HepG2 (cell line): Measurements from ENCODE around the gene FUT3. TPM values are rescaled to one million over a fixed set of nuclear protein-coding genes. Genes with fewer than 3 reads are reported as not detected.

Experiments
- AKAP8 ChIP-seq: sonication (generic); formaldehyde crosslinking; IDR thresholded peaks from 2 replicates; pipeline ENCODE4 v1.5.1; 2020; ENCODE audit warnings: mild to moderate bottlenecking, missing genetic modification reagents
- BORCS8-MEF2B ChIP-seq: sonication (generic); formaldehyde crosslinking; IDR thresholded peaks from 2 replicates; pipeline ENCODE4 v1.8.0; 2022; ENCODE audit warnings: mild to moderate bottlenecking, missing genetic modification reagents
- CCAR2 ChIP-seq: fragments of 200-400 bp; formaldehyde crosslinking; optimal IDR thresholded peaks from 2 replicates; pipeline ENCODE3; 2018; ENCODE audit warnings: low read depth, mild to moderate bottlenecking, low read length, moderate library complexity
- ISL2 ChIP-seq: sonication (generic); formaldehyde crosslinking; IDR thresholded peaks from 2 replicates; pipeline ENCODE4 v1.5.0; 2020; ENCODE audit warnings: missing genetic modification reagents
- LCORL ChIP-seq, 2 experiments: fragments of 450-650 bp in 1 of 2; sonication (generic) in 1 of 2; formaldehyde crosslinking in 1 of 2; IDR thresholded peaks; 2 replicates each; pipeline versions ENCODE4 v1.5.0 to v1.6.1; 2017 to 2020; ENCODE audit warnings: antibody characterized with exemption in 1 of 2, missing genetic modification reagents in 1 of 2
- MAFG ChIP-seq: sonication (generic); formaldehyde crosslinking; IDR thresholded peaks from 2 replicates; pipeline ENCODE4 v1.5.1; 2020; ENCODE audit warnings: mild to moderate bottlenecking, missing genetic modification reagents
- MED13 ChIP-seq: sonication (generic); formaldehyde crosslinking; IDR thresholded peaks from 2 replicates; pipeline ENCODE4 v1.5.0; 2020; ENCODE audit warnings: missing genetic modification reagents
- RBFOX2 ChIP-seq: fragments of 200-400 bp; formaldehyde crosslinking; IDR thresholded peaks from 2 replicates; pipeline ENCODE4 v1.6.1; 2017; ENCODE audit warnings: low read depth, mild to moderate bottlenecking, low read length
- SRSF4 ChIP-seq: fragments of 200-400 bp; formaldehyde crosslinking; IDR thresholded peaks from one replicate; pipeline ENCODE4 v1.6.1; 2018; ENCODE audit warnings: mild to moderate bottlenecking, low read depth, low read length, moderate library complexity; ENCODE audit not compliant: poor library complexity, severe bottlenecking
- TCF7L2 ChIP-seq: IDR thresholded peaks from 2 replicates; pipeline ENCODE4 v1.6.1; 2011; ENCODE audit warnings: mild to moderate bottlenecking, low read depth, low read length, moderate library complexity
- YY1 ChIP-seq: IDR thresholded peaks from 2 replicates; pipeline ENCODE4 v1.6.1; 2011; ENCODE audit warnings: low read length, low read depth, moderate library complexity, mild to moderate bottlenecking; ENCODE audit not compliant: insufficient read depth, insufficient replicate concordance
- ZNF234 ChIP-seq: sonication (generic); formaldehyde crosslinking; conservative IDR thresholded peaks from 2 replicates; pipeline ENCODE4 v1.5.1; 2020; ENCODE audit warnings: mild to moderate bottlenecking, missing genetic modification reagents
- ZNF605 ChIP-seq: sonication (generic); formaldehyde crosslinking; IDR thresholded peaks from 2 replicates; pipeline ENCODE4 v1.8.0; 2022; ENCODE audit warnings: mild to moderate bottlenecking, missing genetic modification reagents
- ZNF672 ChIP-seq: sonication (generic); formaldehyde crosslinking; IDR thresholded peaks from 2 replicates; pipeline ENCODE4 v1.8.1; 2022; ENCODE audit warnings: missing genetic modification reagents
- ZNF879 ChIP-seq: sonication (generic); formaldehyde crosslinking; IDR thresholded peaks from 2 replicates; pipeline ENCODE4 v1.8.1; 2023; ENCODE audit warnings: missing genetic modification reagents
- ZSCAN12 ChIP-seq: sonication (generic); formaldehyde crosslinking; IDR thresholded peaks from 2 replicates; pipeline ENCODE4 v1.9.0; 2021; ENCODE audit warnings: mild to moderate bottlenecking, missing genetic modification reagents
- ZSCAN21 ChIP-seq: sonication (generic); formaldehyde crosslinking; IDR thresholded peaks from 2 replicates; pipeline ENCODE4 v1.8.0; 2022; ENCODE audit warnings: mild to moderate bottlenecking, missing genetic modification reagents, moderate library complexity, borderline replicate concordance
- polyA plus RNA-seq, 8 experiments: library from polyadenylated mRNA; depleted of rRNA in 3 of 8; stranded (reverse) in 7 of 8; unstranded in 1 of 8; fragments of >200 nt; fragmentation: Illumina TruSeq in 4 of 8; extraction: Trizol in 4 of 8; gene quantifications; 2 replicates each; pipeline versions ENCODE4 v1.2.1 to v1.2.3, GENCODE V29; 2011 to 2016; ENCODE audit warnings: low read depth in 4 of 8, missing spikeins in 1 of 8, mixed read lengths in 1 of 8; ENCODE audit not compliant: insufficient read depth in 1 of 8
- total RNA-seq, 5 experiments: library from RNA; depleted of rRNA; stranded (reverse); fragments of >200 nt; fragmentation: Illumina TruSeq; extraction: Trizol; gene quantifications; 2 replicates each; pipeline ENCODE4 v1.2.3, GENCODE V29; 2016; ENCODE audit warnings: low read depth in 1 of 5
- TF ChIP-seq, protein P1 (sequence below): sonication (generic); formaldehyde crosslinking; conservative IDR thresholded peaks from 2 replicates; pipeline ENCODE4 v1.5.0; 2020; ENCODE audit warnings: missing genetic modification reagents
- TF ChIP-seq, protein P2 (sequence below): sonication (generic); formaldehyde crosslinking; IDR thresholded peaks from 2 replicates; pipeline ENCODE4 v1.8.0; 2022; ENCODE audit warnings: mild to moderate bottlenecking, missing genetic modification reagents
- TF ChIP-seq, protein P3 (sequence below): IDR thresholded peaks from 2 replicates; pipeline ENCODE4 v1.6.1; 2018; ENCODE audit warnings: missing genetic modification reagents, mild to moderate bottlenecking, missing compliant biosample characterization
- TF ChIP-seq, protein P4 (sequence below): sonication (generic); formaldehyde crosslinking; conservative IDR thresholded peaks from 2 replicates; pipeline ENCODE4 v1.4.0; 2020; ENCODE audit warnings: missing genetic modification reagents

FUT3 gene
- total and polyA plus RNA-seq, 2 of the 13 experiments (the other 11 are each of a cell fraction or from before 2014, with no cell fraction given): 0.53 to 1.1 TPM

DNA sequence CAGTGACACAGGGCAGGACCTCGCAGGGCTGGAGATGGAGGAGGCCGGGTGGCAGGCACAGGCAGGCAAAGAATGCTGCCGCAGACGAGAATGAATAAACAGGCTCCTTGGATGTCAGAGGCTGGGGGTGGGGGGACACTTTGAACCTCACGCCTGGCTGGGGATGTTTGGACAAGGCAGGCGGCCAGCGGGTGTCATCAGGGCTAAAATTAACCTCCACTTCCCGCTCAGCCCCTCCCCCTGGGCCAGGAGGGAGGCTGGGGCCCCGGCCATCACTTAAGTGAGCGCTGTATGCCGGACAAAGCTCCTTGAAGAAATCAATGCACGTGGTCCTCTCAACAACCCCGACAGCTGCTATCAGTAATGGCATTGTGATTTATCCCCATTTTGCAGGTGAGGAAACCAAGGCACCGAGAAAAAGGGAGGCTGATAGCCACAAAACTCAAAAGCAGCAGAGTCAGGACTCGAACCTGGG, 29.4 kb upstream of the FUT3 start (continued):
- TF ChIP-seq MAFG (CRISPR knock-in tag) (no peak), ZNF234 (CRISPR knock-in tag) (no peak), BORCS8-MEF2B (CRISPR knock-in tag) (no peak; the same call in 1 of the 2 replicates), SRSF4 (no peak), ISL2 (CRISPR knock-in tag) (peak; percentile 75), AKAP8 (CRISPR knock-in tag) (peak; percentile 62; the same call in 1 of the 2 replicates), MED13 (CRISPR knock-in tag) (0 out of 2 replicates have a peak, but pooled peaks have one; percentile 44), TCF7L2 (no peak), YY1 (peak; percentile 61), RBFOX2 (peak; percentile 45), ZNF672 (CRISPR knock-in tag) (no peak), CCAR2 (no peak), ZSCAN12 (CRISPR knock-in tag) (no peak), ZNF605 (CRISPR knock-in tag) (peak; percentile 57), ZNF879 (CRISPR knock-in tag) (peak; percentile 45; the same call in 1 of the 2 replicates), ZSCAN21 (peak; percentile 59), LCORL (IDR thresholded peaks at IDR 0.05) (no peak), LCORL (CRISPR knock-in tag; IDR thresholded peaks at IDR 0.05) (peak; percentile 97)
- TF ChIP-seq, protein P1, sequence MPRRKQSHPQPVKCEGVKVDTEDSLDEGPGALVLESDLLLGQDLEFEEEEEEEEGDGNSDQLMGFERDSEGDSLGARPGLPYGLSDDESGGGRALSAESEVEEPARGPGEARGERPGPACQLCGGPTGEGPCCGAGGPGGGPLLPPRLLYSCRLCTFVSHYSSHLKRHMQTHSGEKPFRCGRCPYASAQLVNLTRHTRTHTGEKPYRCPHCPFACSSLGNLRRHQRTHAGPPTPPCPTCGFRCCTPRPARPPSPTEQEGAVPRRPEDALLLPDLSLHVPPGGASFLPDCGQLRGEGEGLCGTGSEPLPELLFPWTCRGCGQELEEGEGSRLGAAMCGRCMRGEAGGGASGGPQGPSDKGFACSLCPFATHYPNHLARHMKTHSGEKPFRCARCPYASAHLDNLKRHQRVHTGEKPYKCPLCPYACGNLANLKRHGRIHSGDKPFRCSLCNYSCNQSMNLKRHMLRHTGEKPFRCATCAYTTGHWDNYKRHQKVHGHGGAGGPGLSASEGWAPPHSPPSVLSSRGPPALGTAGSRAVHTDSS (CRISPR knock-in tag): no peak
- TF ChIP-seq, protein P2, sequence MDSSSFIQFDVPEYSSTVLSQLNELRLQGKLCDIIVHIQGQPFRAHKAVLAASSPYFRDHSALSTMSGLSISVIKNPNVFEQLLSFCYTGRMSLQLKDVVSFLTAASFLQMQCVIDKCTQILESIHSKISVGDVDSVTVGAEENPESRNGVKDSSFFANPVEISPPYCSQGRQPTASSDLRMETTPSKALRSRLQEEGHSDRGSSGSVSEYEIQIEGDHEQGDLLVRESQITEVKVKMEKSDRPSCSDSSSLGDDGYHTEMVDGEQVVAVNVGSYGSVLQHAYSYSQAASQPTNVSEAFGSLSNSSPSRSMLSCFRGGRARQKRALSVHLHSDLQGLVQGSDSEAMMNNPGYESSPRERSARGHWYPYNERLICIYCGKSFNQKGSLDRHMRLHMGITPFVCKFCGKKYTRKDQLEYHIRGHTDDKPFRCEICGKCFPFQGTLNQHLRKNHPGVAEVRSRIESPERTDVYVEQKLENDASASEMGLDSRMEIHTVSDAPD: no peak
- TF ChIP-seq, protein P3, sequence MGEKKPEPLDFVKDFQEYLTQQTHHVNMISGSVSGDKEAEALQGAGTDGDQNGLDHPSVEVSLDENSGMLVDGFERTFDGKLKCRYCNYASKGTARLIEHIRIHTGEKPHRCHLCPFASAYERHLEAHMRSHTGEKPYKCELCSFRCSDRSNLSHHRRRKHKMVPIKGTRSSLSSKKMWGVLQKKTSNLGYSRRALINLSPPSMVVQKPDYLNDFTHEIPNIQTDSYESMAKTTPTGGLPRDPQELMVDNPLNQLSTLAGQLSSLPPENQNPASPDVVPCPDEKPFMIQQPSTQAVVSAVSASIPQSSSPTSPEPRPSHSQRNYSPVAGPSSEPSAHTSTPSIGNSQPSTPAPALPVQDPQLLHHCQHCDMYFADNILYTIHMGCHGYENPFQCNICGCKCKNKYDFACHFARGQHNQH (CRISPR knock-in tag): no peak
- TF ChIP-seq, protein P4, sequence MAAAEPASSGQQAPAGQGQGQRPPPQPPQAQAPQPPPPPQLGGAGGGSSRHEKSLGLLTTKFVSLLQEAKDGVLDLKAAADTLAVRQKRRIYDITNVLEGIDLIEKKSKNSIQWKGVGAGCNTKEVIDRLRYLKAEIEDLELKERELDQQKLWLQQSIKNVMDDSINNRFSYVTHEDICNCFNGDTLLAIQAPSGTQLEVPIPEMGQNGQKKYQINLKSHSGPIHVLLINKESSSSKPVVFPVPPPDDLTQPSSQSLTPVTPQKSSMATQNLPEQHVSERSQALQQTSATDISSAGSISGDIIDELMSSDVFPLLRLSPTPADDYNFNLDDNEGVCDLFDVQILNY (CRISPR knock-in tag): no peak
